IMR-90 (cell line): ENCODE results near the gene SH2D1B. TPM values are rescaled to one million over a fixed set of nuclear protein-coding genes. Genes with fewer than 3 reads are reported as not detected.

Source experiments
- ATAC-seq: fragments of 200-7000 bp; cut with Tn5 transposase; 2 replicates; pipeline ENCODE4 v1.9.1; 2020; ENCODE audit warnings: low read depth, mild to moderate bottlenecking, moderate library complexity
- BruUV-seq: library from RNA; stranded (reverse); fragments of 400-500 nt; replicated peaks from 2 replicates; lab custom pipeline; 2021; lab: Mats Ljungman, UMichigan
- CTCF ChIA-PET: fragments of 300-600 bp; formaldehyde crosslinking; extraction: SDS; loops from one replicate; lab custom pipeline; 2021; ENCODE audit warnings: antibody characterized with exemption; lab: Yijun Ruan, JAX
- POLR2A ChIA-PET: fragments of 300-600 bp; sonication (Branson Sonifier 250); formaldehyde crosslinking; loops from one replicate; lab custom pipeline; 2022; ENCODE audit warnings: antibody characterized with exemption; ENCODE audit not compliant: unreplicated experiment; lab: Charles Lee
- DNase-seq: peaks from one replicate; pipeline ENCODE4 v3.0.0; 2013
- H2AFZ ChIP-seq: replicated peaks from 2 replicates; pipeline ENCODE3; 2013; ENCODE audit warnings: low read length, mild to moderate bottlenecking; ENCODE audit not compliant: poor library complexity
- H2AK5ac ChIP-seq: 2 replicates; pipeline ENCODE4 v1.6.1; 2013; ENCODE audit warnings: low read depth, low read length, inconsistent platforms
- H2AK9ac ChIP-seq: replicated peaks from 2 replicates; pipeline ENCODE3; 2013; ENCODE audit warnings: mild to moderate bottlenecking, low read depth, low read length, moderate library complexity; ENCODE audit not compliant: poor library complexity
- H2BK120ac ChIP-seq: 2 replicates; pipeline ENCODE4 v1.6.1; 2013; ENCODE audit warnings: low read depth, low read length, inconsistent platforms
- H2BK15ac ChIP-seq: 3 replicates; pipeline ENCODE4 v1.6.1; 2013; ENCODE audit warnings: low read depth, low read length, inconsistent platforms
- H2BK20ac ChIP-seq: 2 replicates; pipeline ENCODE4 v1.6.1; 2013; ENCODE audit warnings: low read depth, mild to moderate bottlenecking, inconsistent platforms, low read length, moderate library complexity
- H2BK5ac ChIP-seq: 2 replicates; pipeline ENCODE4 v1.6.1; 2013; ENCODE audit warnings: mild to moderate bottlenecking, low read depth, low read length, inconsistent platforms; ENCODE audit not compliant: poor library complexity, severe bottlenecking
- H3K14ac ChIP-seq: replicated peaks from 2 replicates; pipeline ENCODE4 v1.6.1; 2013; ENCODE audit warnings: low read depth, low read length, inconsistent platforms
- H3K18ac ChIP-seq: 2 replicates; pipeline ENCODE4 v1.6.1; 2013; ENCODE audit warnings: low read depth, low read length, control low read depth
- H3K23ac ChIP-seq: 2 replicates; pipeline ENCODE4 v1.6.1; 2013; ENCODE audit warnings: low read depth, low read length, inconsistent platforms
- H3K27ac ChIP-seq: 2 replicates; pipeline ENCODE4 v1.5.1; 2013; ENCODE audit warnings: mild to moderate bottlenecking, control low read depth, low read length; ENCODE audit not compliant: insufficient read depth
- H3K27me3 ChIP-seq: 2 replicates; pipeline ENCODE4 v1.6.1; 2013; ENCODE audit warnings: low read length; ENCODE audit not compliant: control insufficient read depth, insufficient read depth
- H3K36me3 ChIP-seq: 2 replicates; pipeline ENCODE4 v1.6.1; 2013; ENCODE audit warnings: low read length, mixed read lengths; ENCODE audit not compliant: control insufficient read depth, insufficient read depth
- H3K4ac ChIP-seq: 2 replicates; pipeline ENCODE4 v1.6.1; 2013; ENCODE audit warnings: low read depth, low read length, inconsistent platforms
- H3K4me1 ChIP-seq: 2 replicates; pipeline ENCODE4 v1.6.1; 2013; ENCODE audit warnings: low read length, mixed read lengths; ENCODE audit not compliant: control insufficient read depth, insufficient read depth
- H3K4me2 ChIP-seq: 2 replicates; pipeline ENCODE4 v1.6.1; 2013; ENCODE audit warnings: low read depth, mild to moderate bottlenecking, control low read depth, low read length, moderate library complexity
- H3K4me3 ChIP-seq: 2 replicates; pipeline ENCODE4 v1.5.1; 2013; ENCODE audit warnings: low read depth, mild to moderate bottlenecking, control low read depth, low read length, moderate library complexity; ENCODE audit not compliant: insufficient read depth
- H3K56ac ChIP-seq: 2 replicates; pipeline ENCODE4 v1.6.1; 2013; ENCODE audit warnings: low read length, inconsistent platforms; ENCODE audit not compliant: insufficient read depth; ENCODE audit errors: extremely low read depth
- H3K79me1 ChIP-seq, 2 experiments: 2 replicates each; pipeline ENCODE4 v1.6.1; 2013; ENCODE audit warnings: low read length in 2 of 2, inconsistent platforms in 1 of 2, low read depth in 1 of 2
- H3K9ac ChIP-seq: 2 replicates; pipeline ENCODE4 v1.6.1; 2013; ENCODE audit warnings: low read depth, low read length, control low read depth
- H3K9me1 ChIP-seq: 2 replicates; pipeline ENCODE4 v1.6.1; 2013; ENCODE audit warnings: low read length, inconsistent platforms; ENCODE audit not compliant: insufficient read depth
- H3K9me3 ChIP-seq: 2 replicates; pipeline ENCODE4 v1.6.1; 2013; ENCODE audit warnings: low read length; ENCODE audit not compliant: control insufficient read depth, insufficient read depth
- H4K20me1 ChIP-seq: 2 replicates; pipeline ENCODE4 v1.6.1; 2013; ENCODE audit warnings: low read length, inconsistent platforms; ENCODE audit not compliant: insufficient read depth
- H4K5ac ChIP-seq: 2 replicates; pipeline ENCODE4 v1.6.1; 2013; ENCODE audit warnings: mild to moderate bottlenecking, low read depth, low read length, control low read depth
- H4K8ac ChIP-seq, 2 experiments: 2 replicates each; pipeline ENCODE4 v1.6.1; 2013; ENCODE audit warnings: low read depth in 2 of 2, low read length in 2 of 2, control low read depth in 1 of 2, inconsistent platforms in 1 of 2
- H4K91ac ChIP-seq: 2 replicates; pipeline ENCODE4 v1.6.1; 2013; ENCODE audit warnings: low read depth, low read length, inconsistent platforms; ENCODE audit not compliant: insufficient read depth
- CEBPB ChIP-seq: IDR thresholded peaks from 2 replicates; pipeline ENCODE4 v1.6.1; 2012; ENCODE audit warnings: low read depth, low read length, improper control_type of control experiment
- FOS ChIP-seq: fragments of 150-350 bp; IDR thresholded peaks from 2 replicates; pipeline ENCODE4 v1.6.1; 2016; ENCODE audit warnings: low read depth, low read length
- MAFK ChIP-seq: IDR thresholded peaks from 2 replicates; pipeline ENCODE4 v1.6.1; 2012; ENCODE audit warnings: low read depth, low read length, improper control_type of control experiment
- MXI1 ChIP-seq: IDR thresholded peaks from 2 replicates; pipeline ENCODE4 v1.6.1; 2012; ENCODE audit warnings: low read depth, mild to moderate bottlenecking, low read length, moderate library complexity, borderline replicate concordance
- NFE2L2 ChIP-seq: fragments of 150-350 bp; IDR thresholded peaks from 2 replicates; pipeline ENCODE4 v1.6.1; 2016; ENCODE audit warnings: low read depth, mild to moderate bottlenecking, low read length
- POLR2A ChIP-seq: IDR thresholded peaks from 2 replicates; pipeline ENCODE4 v1.6.1; 2012; ENCODE audit warnings: mild to moderate bottlenecking, low read depth, low read length
- RCOR1 ChIP-seq: IDR thresholded peaks from 2 replicates; pipeline ENCODE4 v1.6.1; 2012; ENCODE audit warnings: mild to moderate bottlenecking, low read length, improper control_type of control experiment; ENCODE audit not compliant: insufficient replicate concordance
- RFX5 ChIP-seq: IDR thresholded peaks from 2 replicates; pipeline ENCODE4 v1.8.0; 2012; ENCODE audit warnings: low read depth, mild to moderate bottlenecking, low read length, moderate library complexity
- SMC3 ChIP-seq: fragments of 150-350 bp; IDR thresholded peaks from 2 replicates; pipeline ENCODE4 v1.6.1; 2016; ENCODE audit warnings: low read depth, mild to moderate bottlenecking, antibody characterized with exemption, low read length, moderate library complexity
- WGBS, 2 experiments: methylation state at CpG; one replicate each; pipeline versions ENCODE4 v1.1.5 to v1.1.7; 2013; ENCODE audit warnings: missing lambda C conversion rate in 2 of 2; ENCODE audit not compliant: insufficient read length in 1 of 2; ENCODE audit errors: extremely low coverage in 2 of 2; 5-methylcytosine and 5-hydroxymethylcytosine counted together
- dilution Hi-C: fragments of 300-500 bp; cut with HindIII; formaldehyde crosslinking; loops from one replicate; pipeline ENCODE4 v1.14.3; 2018; ENCODE audit warnings: low sequenced_read_pairs; ENCODE audit not compliant: unreplicated experiment
- in situ Hi-C: fragments of 300-500 bp; cut with MboI; formaldehyde crosslinking; loops from 3 replicates; pipeline ENCODE4 v1.14.3; 2019; ENCODE audit warnings: low sequenced_read_pairs, inconsistent platforms, mixed read lengths
- intact Hi-C: fragments of 100-400 bp; cut with micrococcal nuclease; formaldehyde crosslinking; loops from 2 replicates; pipeline ENCODE4 v1.10.0; 2022
- polyA plus RNA-seq, 3 experiments: library from polyadenylated mRNA; depleted of rRNA; stranded (reverse); fragments of >200 nt; gene quantifications; 2 replicates each; pipeline ENCODE4 v1.2.3, GENCODE V29; 2012; ENCODE audit warnings: low replicate concordance in 1 of 3
- total RNA-seq: library from RNA; depleted of rRNA; stranded (reverse); fragments of >200 nt; gene quantifications from 2 replicates; pipeline ENCODE4 v1.2.3, GENCODE V29; 2012
- TF ChIP-seq, protein P1 (sequence below): conservative IDR thresholded peaks from 2 replicates; pipeline ENCODE4 v1.5.1; 2012; ENCODE audit warnings: mild to moderate bottlenecking, low read depth, low read length, improper control_type of control experiment
- TF ChIP-seq, protein P2 (sequence below): fragments of 150-350 bp; IDR thresholded peaks from 2 replicates; pipeline ENCODE4 v1.6.1; 2016; ENCODE audit warnings: low read depth, mild to moderate bottlenecking, low read length, moderate library complexity, borderline replicate concordance

The SH2D1B gene
- total and polyA plus RNA-seq, 2 of the 4 experiments (the other 2 are of a cell fraction), result 0.03 to 0.18 TPM

DNA sequence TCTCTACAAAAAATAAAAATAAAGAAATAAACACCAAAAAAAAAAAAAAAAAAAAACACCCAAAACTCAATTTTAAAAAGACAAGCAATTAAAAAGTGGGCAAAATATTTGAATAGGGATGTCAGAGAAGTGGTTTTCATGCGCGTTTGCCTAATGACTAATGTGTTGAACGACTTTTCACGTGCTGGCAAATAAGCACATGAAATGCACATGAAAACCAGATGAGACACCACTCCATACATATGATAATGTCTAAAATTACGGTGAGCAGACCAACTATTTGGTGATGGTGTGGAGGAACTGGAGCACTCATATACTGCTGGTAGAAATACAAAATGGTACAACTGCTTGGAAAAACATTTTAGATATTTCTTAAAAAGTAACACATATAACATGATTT lies 46.3 kb upstream of the SH2D1B start:
- CTCF ChIA-PET, result no interaction called here
- Histone ChIP-seq H3K23ac (no peak overlapping the region), H3K79me1 (no peaks in the 10 kb centered on the region), H2BK20ac (no peak overlapping the region), H3K27me3 (no peaks in the 10 kb centered on the region), H4K5ac (no peak overlapping the region), H3K4me2 (no peak overlapping the region), H3K27ac (no peak overlapping the region), H3K18ac (no peak overlapping the region), H3K4me1 (no peaks in the 10 kb centered on the region), H3K9ac (no peak overlapping the region), H2AK9ac (no peak overlapping the region), H2BK5ac (no peak overlapping the region), H3K4me3 (no peak overlapping the region), H4K20me1 (no peaks in the 10 kb centered on the region), H2AFZ (no peak overlapping the region), H3K9me1 (no peaks in the 10 kb centered on the region), H3K14ac (no peak overlapping the region), H2AK5ac (no peak overlapping the region), H3K4ac (no peak overlapping the region), H3K9me3 (no peaks in the 10 kb centered on the region), H4K8ac (no peak overlapping the region), H2BK15ac (no peak overlapping the region), H3K36me3 (no peaks in the 10 kb centered on the region), H3K56ac (no peak overlapping the region), H4K91ac (no peak overlapping the region), H2BK120ac (no peak overlapping the region)
- no CpG with 5 or more reads among the region's 5 CpGs for WGBS, 2 experiments
- dilution Hi-C loops (no loop called here), intact Hi-C loops (no loop called here), in situ Hi-C loops (no loop called here)
- POLR2A ChIA-PET, result no interaction called here
- DNase-seq (no peak), ATAC-seq (no peak)
- TF ChIP-seq FOS (no peak), RCOR1 (no peak), SMC3 (no peak), MAFK (no peak), CEBPB (no peak), RFX5 (no peak), POLR2A (no peak), MXI1 (no peak), NFE2L2 (no peak)
- TF ChIP-seq, protein P1, sequence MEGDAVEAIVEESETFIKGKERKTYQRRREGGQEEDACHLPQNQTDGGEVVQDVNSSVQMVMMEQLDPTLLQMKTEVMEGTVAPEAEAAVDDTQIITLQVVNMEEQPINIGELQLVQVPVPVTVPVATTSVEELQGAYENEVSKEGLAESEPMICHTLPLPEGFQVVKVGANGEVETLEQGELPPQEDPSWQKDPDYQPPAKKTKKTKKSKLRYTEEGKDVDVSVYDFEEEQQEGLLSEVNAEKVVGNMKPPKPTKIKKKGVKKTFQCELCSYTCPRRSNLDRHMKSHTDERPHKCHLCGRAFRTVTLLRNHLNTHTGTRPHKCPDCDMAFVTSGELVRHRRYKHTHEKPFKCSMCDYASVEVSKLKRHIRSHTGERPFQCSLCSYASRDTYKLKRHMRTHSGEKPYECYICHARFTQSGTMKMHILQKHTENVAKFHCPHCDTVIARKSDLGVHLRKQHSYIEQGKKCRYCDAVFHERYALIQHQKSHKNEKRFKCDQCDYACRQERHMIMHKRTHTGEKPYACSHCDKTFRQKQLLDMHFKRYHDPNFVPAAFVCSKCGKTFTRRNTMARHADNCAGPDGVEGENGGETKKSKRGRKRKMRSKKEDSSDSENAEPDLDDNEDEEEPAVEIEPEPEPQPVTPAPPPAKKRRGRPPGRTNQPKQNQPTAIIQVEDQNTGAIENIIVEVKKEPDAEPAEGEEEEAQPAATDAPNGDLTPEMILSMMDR, result no peak
- TF ChIP-seq, protein P2, sequence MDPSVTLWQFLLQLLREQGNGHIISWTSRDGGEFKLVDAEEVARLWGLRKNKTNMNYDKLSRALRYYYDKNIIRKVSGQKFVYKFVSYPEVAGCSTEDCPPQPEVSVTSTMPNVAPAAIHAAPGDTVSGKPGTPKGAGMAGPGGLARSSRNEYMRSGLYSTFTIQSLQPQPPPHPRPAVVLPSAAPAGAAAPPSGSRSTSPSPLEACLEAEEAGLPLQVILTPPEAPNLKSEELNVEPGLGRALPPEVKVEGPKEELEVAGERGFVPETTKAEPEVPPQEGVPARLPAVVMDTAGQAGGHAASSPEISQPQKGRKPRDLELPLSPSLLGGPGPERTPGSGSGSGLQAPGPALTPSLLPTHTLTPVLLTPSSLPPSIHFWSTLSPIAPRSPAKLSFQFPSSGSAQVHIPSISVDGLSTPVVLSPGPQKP, result no peak
- BruUV-seq, result no TSS peak
